DMS153 treated with DMSO at 0.1 percent for 48 hours (cell line): Measurements from ENCODE around the gene ZNF692.

Source experiments
- DNase-seq: peaks from one replicate; lab custom pipeline; 2025; ENCODE audit not compliant: unreplicated experiment; lab: John Stamatoyannopoulos, UW

The ZNF692 gene

GRCh38 chr1:248825909-248826760 is 32.8 kb downstream of the ZNF692 start, which contains the start of gene SH3BP5L:
Gene SH3BP5L, minus strand, starts transcription at chr1:248825915. Its CDS starts 980 bp downstream, at chr1:248824935.
- peak; percentile 98 for DNase-seq

DNA sequence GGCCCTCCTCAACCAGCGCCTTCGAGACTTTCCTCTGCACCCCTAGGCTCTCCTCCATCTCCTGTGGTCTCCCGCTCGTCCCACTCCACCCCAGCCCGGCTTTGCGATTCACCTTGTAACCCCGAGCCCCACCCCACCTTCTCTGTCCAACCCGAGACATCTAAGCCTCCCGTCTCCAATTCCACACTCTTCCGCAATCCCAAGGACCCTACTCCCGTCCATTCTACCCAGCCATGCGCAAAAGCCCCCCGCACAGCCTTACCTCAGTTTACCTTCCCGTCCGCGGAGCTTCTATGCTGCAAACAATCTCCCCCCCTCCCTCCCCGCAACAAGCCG is 33.3 kb downstream of the ZNF692 start:
- no peak for DNase-seq

- no peak for DNase-seq
Observed at GRCh38 chr1:248825136-248825535, 33.7 kb downstream of the ZNF692 start.

- no peak for DNase-seq
Observed at GRCh38 chr1:248824701-248825100, 34.2 kb downstream of the ZNF692 start.

- DNase-seq: no peak
Observed at GRCh38 chr1:248824301-248824700, 34.6 kb downstream of the ZNF692 start.

DNA sequence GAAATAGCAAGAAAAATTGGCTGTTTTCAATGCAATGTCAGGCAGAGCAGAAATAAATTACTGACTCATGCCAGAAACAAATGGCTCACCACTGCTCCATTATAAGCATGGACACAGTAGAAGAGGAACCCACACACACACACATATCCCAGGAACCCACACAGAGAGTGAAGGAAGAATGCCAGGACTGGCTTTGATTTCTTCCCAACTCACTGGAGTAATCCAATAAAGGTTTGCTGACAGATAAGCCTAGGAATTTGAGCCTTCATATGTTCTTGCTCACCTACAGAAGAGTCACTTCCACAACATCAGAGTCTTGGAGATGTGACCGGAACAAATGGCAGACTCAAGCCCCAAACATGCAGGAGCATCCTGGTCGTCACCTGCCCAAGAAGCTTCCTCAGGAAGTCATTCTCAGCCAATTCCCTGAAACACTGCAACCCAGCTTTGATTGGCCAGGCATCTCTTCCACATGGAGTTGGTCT is 35.3 kb downstream of the ZNF692 start:
- DNase-seq: no peak

DNA sequence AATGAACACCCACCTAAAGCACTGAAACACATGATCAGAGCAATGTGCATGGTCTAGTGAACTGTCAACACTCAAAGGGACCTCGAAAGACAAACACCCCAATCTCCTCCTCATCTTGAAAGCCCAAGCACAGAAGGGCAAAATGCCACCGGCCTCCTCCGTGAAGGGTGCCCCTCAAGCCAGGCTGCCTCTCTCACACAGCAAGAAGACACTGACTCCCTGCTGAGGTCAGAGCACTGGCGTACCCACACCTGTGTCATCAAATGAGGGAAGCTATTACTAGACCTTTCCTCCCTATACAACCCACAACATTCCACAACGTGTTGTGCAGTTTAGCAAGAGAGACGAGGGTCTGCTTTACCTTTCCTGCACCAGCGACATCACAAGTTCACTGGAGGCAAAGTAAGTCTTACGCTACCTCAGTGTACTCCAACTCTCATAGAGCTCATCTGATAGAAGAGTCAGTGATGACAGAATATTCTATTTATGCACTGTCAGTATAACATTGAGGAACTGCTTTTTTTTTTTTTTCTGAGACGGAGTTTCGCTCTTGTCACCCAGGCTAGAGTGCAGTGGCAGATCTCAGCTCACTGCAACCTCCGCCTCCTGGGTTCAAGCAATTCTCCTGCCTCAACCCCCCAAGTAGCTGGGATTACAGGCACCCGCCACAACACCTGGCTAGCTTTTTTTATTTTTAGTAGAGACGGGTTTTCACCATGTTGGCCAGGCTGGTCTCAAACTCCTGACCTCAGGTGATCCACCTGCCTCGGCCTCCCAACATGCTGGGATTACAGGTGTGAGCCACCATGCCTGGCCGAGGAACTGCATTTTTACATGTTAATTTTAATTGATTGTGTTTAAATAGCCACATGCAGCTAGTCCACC is 36.5 kb downstream of the ZNF692 start:
- DNase-seq: no peak

- no peak for DNase-seq
Observed at GRCh38 chr1:248821641-248822040, 37.2 kb downstream of the ZNF692 start.

GRCh38 chr1:248821101-248821500 is 37.8 kb downstream of the ZNF692 start:
- no peak for DNase-seq

GRCh38 chr1:248820041-248820585 is 38.8 kb downstream of the ZNF692 start:
- DNase-seq: no peak

DNA sequence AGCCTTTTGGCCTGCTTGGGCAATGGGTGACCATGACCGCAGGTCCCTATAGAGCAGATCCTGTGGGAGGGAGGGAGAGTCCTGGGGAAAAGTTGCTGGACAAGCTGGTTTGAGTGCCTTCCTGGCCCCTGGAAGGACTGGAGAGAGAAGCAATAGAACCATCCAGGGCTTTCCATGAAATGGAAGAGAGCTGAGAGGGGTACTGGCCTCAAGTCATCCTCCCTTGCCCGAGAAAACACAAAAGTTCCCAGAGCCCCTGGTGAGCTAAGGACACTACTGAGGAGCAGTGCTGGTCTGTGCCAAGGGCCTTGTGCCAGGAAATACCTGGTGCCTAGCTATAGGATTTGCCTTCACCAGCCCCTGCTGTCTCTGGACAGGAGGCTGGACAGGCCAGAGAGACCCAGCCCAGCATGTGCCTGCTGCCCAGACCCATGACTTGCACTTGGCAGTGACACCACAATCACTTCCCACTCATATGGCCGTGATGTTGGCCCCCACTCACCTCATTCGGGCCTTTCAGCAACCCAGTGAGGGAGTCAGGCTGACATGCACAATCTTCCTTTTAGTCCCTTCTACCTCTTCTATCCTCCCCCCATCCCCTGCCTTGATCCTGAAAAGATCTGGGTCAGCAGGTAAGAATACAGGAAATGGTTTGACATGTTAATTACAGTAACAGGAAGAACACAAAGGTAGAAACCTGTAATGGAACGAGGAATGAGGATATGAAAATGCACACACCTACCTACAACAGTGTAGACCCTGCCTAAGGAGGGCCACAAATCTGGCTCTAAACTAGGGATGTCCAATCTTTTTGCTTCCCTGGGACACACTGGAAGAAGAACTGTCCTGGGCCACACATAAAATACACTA is 40.1 kb downstream of the ZNF692 start:
- no peak for DNase-seq

DNA sequence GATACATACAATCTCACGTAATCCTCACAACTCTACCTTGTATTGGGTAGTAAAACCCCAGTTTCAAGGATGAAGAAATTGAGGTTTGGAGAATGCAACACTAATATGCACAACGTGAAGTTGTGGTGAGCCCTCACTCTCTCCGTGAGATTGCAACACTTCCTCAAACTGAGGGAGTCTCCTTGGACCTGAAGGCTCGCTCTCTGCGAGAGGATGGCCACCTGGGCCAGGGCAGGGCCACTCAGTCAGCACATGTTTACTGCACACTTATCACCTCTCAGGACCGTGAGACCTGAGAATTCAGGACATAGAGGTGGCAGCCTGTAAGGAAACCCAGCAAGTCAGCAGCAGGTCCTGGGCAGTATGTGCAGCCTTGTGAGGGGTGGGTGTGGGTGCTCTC is 41.8 kb downstream of the ZNF692 start:
- no peak for DNase-seq

DNA sequence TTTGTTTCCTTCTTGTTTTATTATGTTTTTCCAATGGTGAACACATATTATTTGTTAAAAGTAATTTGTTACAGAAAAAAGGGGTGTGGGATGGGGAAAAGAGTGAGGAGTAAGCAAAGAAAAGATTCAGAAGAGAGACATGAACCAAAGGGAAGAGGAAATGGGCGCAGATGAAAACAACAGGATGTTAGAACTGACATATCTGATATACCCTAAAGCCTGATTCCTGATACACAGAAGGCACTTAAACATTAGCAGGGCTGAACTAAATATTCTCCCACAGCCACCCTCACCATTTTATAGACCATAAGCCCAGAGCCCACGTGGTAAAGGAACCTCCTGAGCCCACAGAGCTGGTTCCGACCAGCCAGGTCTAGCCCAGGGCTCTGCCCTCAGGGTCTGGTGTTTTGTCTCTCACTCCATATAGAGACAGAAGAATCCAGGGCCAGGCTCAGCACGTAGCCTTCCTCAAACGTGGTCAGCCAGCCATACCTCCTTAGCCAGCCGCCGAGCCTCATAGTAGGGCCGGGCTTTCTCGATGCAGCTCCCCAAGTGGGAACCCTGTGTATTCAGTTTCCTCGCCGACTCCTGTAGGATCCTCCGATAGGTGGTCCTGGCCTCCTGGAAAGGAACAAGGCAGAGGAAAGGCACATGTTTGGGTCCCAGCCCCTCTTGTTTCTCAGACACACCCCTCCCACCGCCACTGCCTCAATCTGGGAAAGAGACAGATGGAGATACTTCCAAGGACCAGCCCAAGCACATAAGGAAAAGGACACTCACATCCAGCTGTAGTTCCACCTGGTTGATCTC is 42.6 kb downstream of the ZNF692 start:
- no peak for DNase-seq

- DNase-seq: no peak
Observed at GRCh38 chr1:248815407-248816034, 43.4 kb downstream of the ZNF692 start.

DNA sequence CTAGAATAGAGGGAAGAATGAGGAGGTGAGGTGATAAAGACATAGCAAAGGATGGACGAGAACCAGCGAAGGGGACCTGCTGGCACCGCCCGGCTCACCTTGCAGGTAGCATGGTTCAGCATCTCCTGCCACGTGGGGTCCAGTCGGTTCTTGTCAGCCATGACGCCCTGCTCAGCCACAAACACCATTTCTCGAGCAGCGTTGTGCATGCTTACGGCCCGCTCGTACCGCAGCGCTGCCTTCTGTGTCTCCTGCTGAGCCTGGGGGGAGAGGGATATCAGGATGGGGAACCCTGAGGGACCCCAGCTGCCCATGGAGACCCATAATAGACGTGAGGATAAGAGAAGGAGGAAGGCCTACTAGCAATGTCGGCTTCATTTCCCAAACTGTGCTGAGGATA is 44.5 kb downstream of the ZNF692 start:
- no peak for DNase-seq

DNA sequence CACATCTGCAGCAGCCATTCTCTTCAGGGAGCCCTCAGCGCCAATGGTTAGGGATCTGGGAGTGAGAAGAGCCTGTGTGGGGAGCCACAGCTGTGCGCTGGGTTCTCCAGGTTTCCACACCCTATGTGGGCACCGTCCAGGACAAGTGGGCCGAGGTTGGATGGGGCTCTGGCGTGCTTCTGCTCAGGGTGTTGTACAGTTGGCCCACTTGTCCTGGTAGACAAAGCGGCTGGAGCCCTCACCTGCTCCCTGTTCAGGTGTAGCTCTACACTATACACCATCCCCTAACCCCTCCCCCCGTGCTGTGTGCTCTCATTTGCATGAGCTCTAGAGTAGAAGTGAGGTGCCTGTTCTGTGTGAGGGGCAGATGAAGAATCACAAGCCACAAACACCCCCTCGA is 45.3 kb downstream of the ZNF692 start:
- no peak for DNase-seq

GRCh38 chr1:248812736-248813425 is 46.0 kb downstream of the ZNF692 start:
- DNase-seq: no peak

- DNase-seq: no peak
Observed at GRCh38 chr1:248811514-248812490, 47.1 kb downstream of the ZNF692 start.
